Measurements from ENCODE around the gene FERMT3.

Gene FERMT3

GRCh38 chr11:64232182-64232966 is 25.9 kb downstream of the FERMT3 start:
- no peaks in the 10 kb centered on the region for H3K36me3 Mint-ChIP-seq (ENCODE audit: low read depth)
- no peaks in the 10 kb centered on the region for H3K9me3 Mint-ChIP-seq
- peak overlapping the region; percentile 84 to 92 (median 89) for H3K4me3 Mint-ChIP-seq
- no peak for TF ChIP-seq CTCF (IDR thresholded peaks at IDR 0.05; ENCODE audit: unreplicated experiment in 3 of 3)
- peaks cover 4% of the 10 kb centered on the region for H3K27me3 Mint-ChIP-seq (ENCODE audit: low read depth)
- peak overlapping the region; percentile 37 to 69 (median 53) for H3K27ac Mint-ChIP-seq
- peaks cover 37% of the 10 kb centered on the region for H3K4me1 Mint-ChIP-seq

GRCh38 chr11:64232967-64233315 is 26.4 kb downstream of the FERMT3 start:
- TF ChIP-seq CTCF (IDR thresholded peaks at IDR 0.05; ENCODE audit: unreplicated experiment in 3 of 3): no peak
- Mint-ChIP-seq H3K36me3 (ENCODE audit: low read depth) (peaks cover 3% of the 10 kb centered on the region), H3K9me3 (no peaks in the 10 kb centered on the region), H3K27me3 (ENCODE audit: low read depth) (peaks cover 4% of the 10 kb centered on the region), H3K4me1 (peaks cover 38% of the 10 kb centered on the region), H3K27ac (peak overlapping the region in 2 of 3 experiments; percentile 37 to 69), H3K4me3 (peak overlapping the region; percentile 84 to 92 (median 89))

- Mint-ChIP-seq H3K4me3 (peak within 1 kb of the TSS; percentile 84 to 92 (median 90)), H3K27me3 (ENCODE audit: low read depth) (peaks cover 4% of the 10 kb centered on the region), H3K4me1 (peaks cover 46% of the 10 kb centered on the region), H3K27ac (peak within 1 kb of the TSS; percentile 55 to 84 (median 68)), H3K9me3 (no peaks in the 10 kb centered on the region), H3K36me3 (ENCODE audit: low read depth) (peaks cover 9% of the 10 kb centered on the region)
- no peak for TF ChIP-seq CTCF (IDR thresholded peaks at IDR 0.05; ENCODE audit: unreplicated experiment in 3 of 3)
These were observed 27.5 kb downstream of the FERMT3 start, which contains the start of gene VEGFB for GRCh38 chr11:64233913-64234586. VEGFB (plus strand) TSS chr11:64234584; CDS start chr11:64234834, 250 bp downstream.

- peak in 1 of 3 experiments; percentile 14 for TF ChIP-seq CTCF (IDR thresholded peaks at IDR 0.05; ENCODE audit: unreplicated experiment in 3 of 3)
- peaks cover 43% of the 10 kb centered on the region for H3K4me1 Mint-ChIP-seq
- H3K36me3 Mint-ChIP-seq (ENCODE audit: low read depth): peaks cover 9% of the 10 kb centered on the region
- H3K9me3 Mint-ChIP-seq: no peaks in the 10 kb centered on the region
- peak overlapping the region; percentile 28 to 74 (median 55) for H3K27ac Mint-ChIP-seq
- H3K4me3 Mint-ChIP-seq: peak overlapping the region; percentile 84 to 90 (median 85)
- peaks cover 4% of the 10 kb centered on the region for H3K27me3 Mint-ChIP-seq (ENCODE audit: low read depth)
These were observed 28.3 kb downstream of the FERMT3 start for GRCh38 chr11:64234647-64235379.

GRCh38 chr11:64235437-64236161 is 29.1 kb downstream of the FERMT3 start:
- peaks cover 44% of the 10 kb centered on the region for H3K4me1 Mint-ChIP-seq
- H3K27me3 Mint-ChIP-seq (ENCODE audit: low read depth): peaks cover 4% of the 10 kb centered on the region
- no peaks in the 10 kb centered on the region for H3K9me3 Mint-ChIP-seq
- H3K36me3 Mint-ChIP-seq (ENCODE audit: low read depth): peaks cover 9% of the 10 kb centered on the region
- H3K27ac Mint-ChIP-seq: peak overlapping the region; percentile 28 to 74 (median 55)
- peak overlapping the region; percentile 84 to 90 (median 85) for H3K4me3 Mint-ChIP-seq
- no peak for TF ChIP-seq CTCF (IDR thresholded peaks at IDR 0.05; ENCODE audit: unreplicated experiment in 3 of 3)

Measured in nephron (organoid).